Left lung (tissue), 10 donors: ENCODE measurements around the gene SMIM20. TPM values are rescaled to one million over a fixed set of nuclear protein-coding genes. Genes with fewer than 3 reads are reported as not detected.

Source experiments
- ATAC-seq: fragments of 200-7000 bp; cut with Tn5 transposase; one replicate; pipeline ENCODE4 v1.9.1; 2020; ENCODE audit warnings: moderate library complexity
- DNase-seq, 4 donors: peaks; one replicate each; pipeline ENCODE4 v3.0.0-alpha.2; 2013 to 2020
- H3K27ac ChIP-seq, 2 donors: fragments of 200-600 bp; sonication (generic) in 1 of 2; one replicate each; pipeline versions ENCODE4 v1.5.0 to v1.8.0; 2020 to 2021
- H3K27me3 ChIP-seq, 2 donors: fragments of 200-600 bp; sonication (generic) in 1 of 2; one replicate each; pipeline versions ENCODE4 v1.5.0 to v1.8.0; 2020 to 2021
- H3K36me3 ChIP-seq, 2 donors: fragments of 200-600 bp; sonication (generic) in 1 of 2; one replicate each; pipeline versions ENCODE4 v1.5.0 to v1.8.0; 2020 to 2021
- H3K4me1 ChIP-seq, 2 donors: fragments of 200-600 bp; one replicate each; pipeline ENCODE4 v1.8.0; 2021
- H3K4me3 ChIP-seq, 2 donors: fragments of 200-600 bp; sonication (generic) in 1 of 2; one replicate each; pipeline versions ENCODE4 v1.5.0 to v1.8.0; 2020 to 2021; ENCODE audit warnings: mild to moderate bottlenecking in 1 of 2
- H3K9me3 ChIP-seq, 2 donors: fragments of 200-600 bp; sonication (generic) in 1 of 2; one replicate each; pipeline versions ENCODE4 v1.5.0 to v1.8.0; 2020 to 2021
- intact Hi-C, 2 donors: fragments of 100-400 bp; cut with DNase I; formaldehyde crosslinking; loops; one replicate each; pipeline versions ENCODE4 v1.11.2 to v1.14.2; 2022
- polyA plus RNA-seq, 6 donors: library from polyadenylated mRNA; unstranded; fragments of 120-200 nt; gene quantifications; one replicate each; pipeline ENCODE4 v1.2.1, GENCODE V29; 2013; ENCODE audit not compliant: insufficient read length in 6 of 6
- total RNA-seq, 2 donors: library from RNA; stranded (reverse); fragmentation: NEBNext Ultra II Directional; extraction: Animal tissue kit (Norgen Biotek cat#: 25700); gene quantifications; one replicate each; pipeline ENCODE4 v1.2.1, GENCODE V29; 2021
- TF ChIP-seq, protein P1 (sequence below), 2 donors: fragments of 200-600 bp; sonication (generic) in 1 of 2; IDR thresholded peaks; one replicate each; pipeline versions ENCODE4 v1.5.0 to v1.8.0; 2021; ENCODE audit warnings: antibody characterized with exemption in 2 of 2
- donor health status: DM: no; HTN: yes; CAD: no.
- donor health status: DM: no; HTN: no; CAD: no.

SMIM20 gene
- total and polyA plus RNA-seq, 8 donors: 20.1 to 48.6 (median 41.7) TPM

DNA sequence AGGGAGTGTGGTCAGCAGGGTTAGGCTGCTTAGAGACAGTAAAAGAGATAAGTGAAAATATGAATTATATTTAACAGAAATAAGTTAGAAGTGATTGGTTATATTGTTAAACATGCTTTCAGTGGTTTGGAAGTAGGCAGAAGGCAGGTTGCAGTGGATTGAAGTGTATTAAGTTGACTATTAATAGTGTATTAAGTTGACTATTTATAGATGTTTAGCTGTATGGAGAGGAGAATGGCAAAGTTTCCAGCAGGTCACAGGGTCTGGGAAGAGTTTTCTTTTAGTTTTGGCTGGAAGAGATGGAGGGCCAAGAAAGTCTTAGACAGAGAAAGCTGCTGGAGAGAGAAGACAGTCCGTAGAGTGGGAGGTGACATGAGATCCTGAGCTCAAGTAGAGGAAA is 7.9 kb downstream of the SMIM20 start:
- ATAC-seq: no peak
- TF ChIP-seq, protein P1, sequence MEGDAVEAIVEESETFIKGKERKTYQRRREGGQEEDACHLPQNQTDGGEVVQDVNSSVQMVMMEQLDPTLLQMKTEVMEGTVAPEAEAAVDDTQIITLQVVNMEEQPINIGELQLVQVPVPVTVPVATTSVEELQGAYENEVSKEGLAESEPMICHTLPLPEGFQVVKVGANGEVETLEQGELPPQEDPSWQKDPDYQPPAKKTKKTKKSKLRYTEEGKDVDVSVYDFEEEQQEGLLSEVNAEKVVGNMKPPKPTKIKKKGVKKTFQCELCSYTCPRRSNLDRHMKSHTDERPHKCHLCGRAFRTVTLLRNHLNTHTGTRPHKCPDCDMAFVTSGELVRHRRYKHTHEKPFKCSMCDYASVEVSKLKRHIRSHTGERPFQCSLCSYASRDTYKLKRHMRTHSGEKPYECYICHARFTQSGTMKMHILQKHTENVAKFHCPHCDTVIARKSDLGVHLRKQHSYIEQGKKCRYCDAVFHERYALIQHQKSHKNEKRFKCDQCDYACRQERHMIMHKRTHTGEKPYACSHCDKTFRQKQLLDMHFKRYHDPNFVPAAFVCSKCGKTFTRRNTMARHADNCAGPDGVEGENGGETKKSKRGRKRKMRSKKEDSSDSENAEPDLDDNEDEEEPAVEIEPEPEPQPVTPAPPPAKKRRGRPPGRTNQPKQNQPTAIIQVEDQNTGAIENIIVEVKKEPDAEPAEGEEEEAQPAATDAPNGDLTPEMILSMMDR (IDR thresholded peaks at IDR 0.05): no peak
- Histone ChIP-seq H3K4me3 (no peak overlapping the region), H3K27ac (no peak overlapping the region), H3K36me3 (no peaks in the 10 kb centered on the region), H3K9me3 (no peaks in the 10 kb centered on the region), H3K4me1 (no peaks in the 10 kb centered on the region), H3K27me3 (no peaks in the 10 kb centered on the region)
- no peak for DNase-seq
- intact Hi-C loops: no loop called here

DNA sequence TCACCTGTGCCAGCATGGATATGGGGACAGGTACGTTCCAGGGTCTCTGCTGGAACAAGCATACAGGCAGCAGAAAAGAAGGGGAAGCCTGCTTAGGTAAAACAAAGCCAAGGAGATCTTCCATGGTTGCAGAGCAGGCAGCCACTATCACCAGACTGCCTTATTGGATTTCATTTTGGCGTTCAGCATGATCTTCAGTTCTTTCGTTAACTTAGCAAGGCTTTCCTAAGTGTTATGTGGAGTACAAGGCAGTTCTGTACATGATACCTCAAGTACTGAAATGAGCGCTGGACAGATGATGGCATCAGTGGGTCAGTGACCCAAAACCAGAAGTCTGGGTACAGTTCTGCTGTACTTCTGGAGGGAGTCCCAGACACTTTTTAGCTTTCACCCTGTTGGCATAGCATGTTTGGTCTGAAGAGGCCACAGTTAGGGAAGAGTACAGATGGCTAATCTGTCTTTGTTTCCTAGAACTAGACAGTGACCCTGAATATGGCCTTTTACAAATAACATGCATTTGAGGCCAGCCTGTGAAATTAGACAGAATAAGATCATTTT is 8.9 kb downstream of the SMIM20 start:
- no peaks in the 10 kb centered on the region for H3K9me3 ChIP-seq
- H3K27me3 ChIP-seq: no peaks in the 10 kb centered on the region
- H3K36me3 ChIP-seq: no peaks in the 10 kb centered on the region
- no peak for ATAC-seq
- no peak for DNase-seq
- no peak overlapping the region for H3K27ac ChIP-seq
- no peak overlapping the region for H3K4me3 ChIP-seq
- TF ChIP-seq, protein P1 (IDR thresholded peaks at IDR 0.05): no peak
- intact Hi-C loops: no loop called here
- peaks cover 0 to 3% of the 10 kb centered on the region in 2 donors for H3K4me1 ChIP-seq

DNA sequence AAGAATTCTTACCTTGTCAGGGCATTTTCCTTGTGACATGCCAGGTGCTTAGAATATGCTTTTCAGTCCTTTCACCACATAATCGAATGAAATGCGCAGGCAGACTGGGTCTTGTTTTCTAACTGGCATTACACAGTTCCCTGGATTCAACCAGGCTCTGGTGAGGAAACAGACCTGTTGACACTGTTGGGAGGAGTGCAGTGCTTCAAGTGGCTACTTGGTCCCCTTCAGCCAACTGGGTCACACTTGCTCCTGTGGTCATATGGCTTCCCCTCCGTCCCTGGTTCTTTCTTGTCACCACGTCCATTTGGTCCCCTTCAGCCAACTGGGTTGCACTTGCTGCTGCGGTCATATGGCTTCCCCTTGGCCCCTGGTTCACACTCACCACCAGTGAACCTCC is 9.7 kb downstream of the SMIM20 start:
- DNase-seq: peak in 2 of 4 donors; percentile 37 to 49
- no peaks in the 10 kb centered on the region for H3K36me3 ChIP-seq
- no peak overlapping the region for H3K4me3 ChIP-seq
- H3K4me1 ChIP-seq: peaks cover 8 to 9% of the 10 kb centered on the region in 2 donors
- TF ChIP-seq, protein P1 (IDR thresholded peaks at IDR 0.05): no peak
- H3K9me3 ChIP-seq: no peaks in the 10 kb centered on the region
- H3K27ac ChIP-seq: no peak overlapping the region
- H3K27me3 ChIP-seq: no peaks in the 10 kb centered on the region
- peak; percentile 75 for ATAC-seq
- intact Hi-C loops: no loop called here

DNA sequence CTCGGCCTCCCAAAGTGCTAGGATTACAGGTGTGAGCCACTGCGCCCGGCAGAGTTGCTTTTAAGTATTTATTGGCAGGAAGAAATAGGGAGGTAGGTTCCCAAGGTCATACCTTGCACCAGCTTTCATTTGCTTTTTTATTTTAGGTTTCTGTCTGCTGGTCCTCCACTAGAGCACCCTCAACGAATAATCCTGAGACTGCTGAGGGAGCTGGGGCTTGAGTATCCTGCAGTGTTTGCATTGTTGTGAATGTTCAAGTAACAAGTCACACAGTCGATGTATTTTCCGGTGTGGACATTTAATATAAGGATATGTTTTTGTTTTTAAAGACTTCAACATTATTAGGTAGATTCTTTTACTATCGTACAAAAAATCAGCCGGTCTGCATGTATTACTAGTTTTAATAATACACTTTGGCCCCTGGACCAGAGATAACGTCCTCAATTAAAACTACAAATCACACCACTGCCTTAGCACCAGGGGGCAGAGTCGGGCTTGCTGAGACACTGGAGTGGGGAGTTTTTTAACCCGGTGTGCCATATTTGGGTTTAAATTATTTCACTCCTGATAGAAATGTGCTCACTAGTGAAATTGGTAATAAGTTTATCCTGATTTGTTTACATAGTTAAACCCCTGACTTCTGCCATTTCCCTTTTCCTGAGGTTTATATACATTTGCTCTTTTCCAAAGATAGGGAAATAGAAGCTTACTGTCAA is 11.6 kb downstream of the SMIM20 start:
- DNase-seq: peak in 2 of 4 donors; percentile 44 to 57
- Histone ChIP-seq H3K36me3 (no peaks in the 10 kb centered on the region), H3K27ac (peak overlapping the region in 1 of 2 donors; percentile 15), H3K4me1 (peaks cover 9 to 17% of the 10 kb centered on the region in 2 donors), H3K4me3 (no peak overlapping the region), H3K9me3 (no peaks in the 10 kb centered on the region), H3K27me3 (no peaks in the 10 kb centered on the region)
- TF ChIP-seq, protein P1 (IDR thresholded peaks at IDR 0.05): peak; percentile 30 to 53
- ATAC-seq: peak; percentile 66
- intact Hi-C loops: no loop called here

DNA sequence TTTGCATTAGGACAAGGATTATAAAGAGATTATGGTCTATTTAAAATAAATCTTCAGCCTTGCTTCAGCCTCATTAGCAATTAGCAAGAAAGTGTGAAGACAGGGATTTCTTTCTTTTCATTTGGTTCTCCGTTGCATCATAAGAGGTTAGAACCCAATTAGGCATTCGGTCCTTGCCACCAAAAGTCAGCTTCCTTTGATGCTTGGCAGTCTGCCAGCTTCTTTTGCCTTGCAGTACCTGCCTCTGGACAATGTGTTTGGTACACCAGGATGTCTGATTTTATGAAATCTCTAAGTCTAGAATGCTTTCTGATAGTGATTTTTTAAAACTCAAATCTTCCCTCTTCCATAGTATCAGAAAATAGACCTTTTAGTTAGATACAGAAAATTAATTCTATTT is 12.4 kb downstream of the SMIM20 start:
- DNase-seq (no peak), ATAC-seq (no peak)
- TF ChIP-seq, protein P1 (IDR thresholded peaks at IDR 0.05): no peak
- intact Hi-C loops: no loop called here
- Histone ChIP-seq H3K27ac (no peak overlapping the region), H3K4me1 (peaks cover 9 to 17% of the 10 kb centered on the region in 2 donors), H3K4me3 (no peak overlapping the region), H3K27me3 (no peaks in the 10 kb centered on the region), H3K9me3 (no peaks in the 10 kb centered on the region), H3K36me3 (no peaks in the 10 kb centered on the region)
